RWPE2 (cell line): Measurements from ENCODE around the gene LRCOL1.

ENCODE experiments used
- ATAC-seq: fragments of 200-7000 bp; cut with Tn5 transposase; 3 replicates; pipeline ENCODE4 v1.9.1; 2021; ENCODE audit warnings: low read depth
- DNase-seq: peaks from one replicate; pipeline ENCODE4 v3.0.0-alpha.2; 2020; ENCODE audit warnings: low spot score
- H3K27ac ChIP-seq: fragments of 450-650 bp; 2 replicates; pipeline ENCODE4 v1.5.1; 2017; ENCODE audit warnings: mild to moderate bottlenecking; ENCODE audit not compliant: poor library complexity, severe bottlenecking
- H3K27me3 ChIP-seq: fragments of 250-450 bp; sonication (Bioruptor Pico); 2 replicates; pipeline ENCODE4 v1.5.1; 2021; ENCODE audit warnings: mild to moderate bottlenecking, moderate library complexity; ENCODE audit not compliant: insufficient read depth, poor library complexity, severe bottlenecking
- H3K36me3 ChIP-seq: fragments of 250-450 bp; sonication (Bioruptor Pico); 2 replicates; pipeline ENCODE4 v1.5.1; 2020; ENCODE audit warnings: low read depth, mild to moderate bottlenecking, moderate library complexity
- H3K4me1 ChIP-seq: fragments of 250-450 bp; sonication (Bioruptor Pico); 2 replicates; pipeline ENCODE4 v1.5.1; 2021; ENCODE audit warnings: mild to moderate bottlenecking, moderate library complexity; ENCODE audit not compliant: insufficient read depth, poor library complexity, severe bottlenecking
- H3K4me3 ChIP-seq: fragments of 250-450 bp; sonication (Bioruptor Pico); 2 replicates; pipeline ENCODE4 v1.5.1; 2021; ENCODE audit warnings: mild to moderate bottlenecking, moderate library complexity; ENCODE audit not compliant: severe bottlenecking
- H3K9me3 ChIP-seq: fragments of 250-450 bp; sonication (Bioruptor Pico); 2 replicates; pipeline ENCODE4 v1.5.1; 2021; ENCODE audit warnings: mild to moderate bottlenecking, moderate library complexity; ENCODE audit not compliant: severe bottlenecking
- CTCF ChIP-seq: fragments of 450-650 bp; IDR thresholded peaks from one replicate; pipeline ENCODE4 v1.5.1; 2017; ENCODE audit warnings: mild to moderate bottlenecking, moderate library complexity; ENCODE audit not compliant: poor library complexity, severe bottlenecking

The LRCOL1 gene

GRCh38 chr12:132637811-132638210 lies 27.4 kb upstream of the LRCOL1 start:
- Histone ChIP-seq H3K27me3 (no peaks in the 10 kb centered on the region), H3K9me3 (no peaks in the 10 kb centered on the region), H3K27ac (no peak overlapping the region), H3K36me3 (peaks cover 71% of the 10 kb centered on the region), H3K4me3 (no peak overlapping the region), H3K4me1 (no peaks in the 10 kb centered on the region)
- DNase-seq (no peak), ATAC-seq (no peak)
- no peak for TF ChIP-seq CTCF

- no peaks in the 10 kb centered on the region for H3K4me1 ChIP-seq
- TF ChIP-seq CTCF, result no peak
- no peaks in the 10 kb centered on the region for H3K27me3 ChIP-seq
- H3K4me3 ChIP-seq, result no peak overlapping the region
- H3K27ac ChIP-seq, result no peak overlapping the region
- peaks cover 73% of the 10 kb centered on the region for H3K36me3 ChIP-seq
- ATAC-seq, result no peak
- H3K9me3 ChIP-seq, result no peaks in the 10 kb centered on the region
- no peak for DNase-seq
Observed at GRCh38 chr12:132635076-132635955, 24.9 kb upstream of the LRCOL1 start.

GRCh38 chr12:132634411-132634990 lies 24.1 kb upstream of the LRCOL1 start:
- peaks cover 82% of the 10 kb centered on the region for H3K36me3 ChIP-seq
- H3K4me1 ChIP-seq, result no peaks in the 10 kb centered on the region
- no peak for TF ChIP-seq CTCF
- no peaks in the 10 kb centered on the region for H3K9me3 ChIP-seq
- H3K4me3 ChIP-seq, result no peak overlapping the region
- ATAC-seq (no peak), DNase-seq (no peak)
- no peak overlapping the region for H3K27ac ChIP-seq
- H3K27me3 ChIP-seq, result no peaks in the 10 kb centered on the region

GRCh38 chr12:132633901-132634300 lies 23.5 kb upstream of the LRCOL1 start:
- Histone ChIP-seq H3K27me3 (no peaks in the 10 kb centered on the region), H3K27ac (no peak overlapping the region), H3K4me1 (no peaks in the 10 kb centered on the region), H3K4me3 (no peak overlapping the region), H3K36me3 (peaks cover 82% of the 10 kb centered on the region), H3K9me3 (no peaks in the 10 kb centered on the region)
- no peak for TF ChIP-seq CTCF
- DNase-seq (no peak), ATAC-seq (no peak)

- H3K27me3 ChIP-seq, result no peaks in the 10 kb centered on the region
- no peak for DNase-seq
- H3K27ac ChIP-seq, result no peak overlapping the region
- no peak for ATAC-seq
- TF ChIP-seq CTCF, result no peak
- H3K4me3 ChIP-seq, result no peak overlapping the region
- peaks cover 77% of the 10 kb centered on the region for H3K36me3 ChIP-seq
- no peaks in the 10 kb centered on the region for H3K9me3 ChIP-seq
- no peaks in the 10 kb centered on the region for H3K4me1 ChIP-seq
Observed at GRCh38 chr12:132633398-132633797, 23.0 kb upstream of the LRCOL1 start.
